ENCODE measurements around the gene ADAMTS17. TPM values are rescaled to one million over a fixed set of nuclear protein-coding genes. Genes with fewer than 3 reads are reported as not detected.

ADAMTS17 gene
- total RNA-seq, 4 donors from 2014 or later, result 5.0 to 16.2 (median 11.6) TPM

- intact Hi-C loops (cut with DNase I; ENCODE audit: low total_unique reads), result no loop called here
- no peak overlapping the region for H3K4me3 ChIP-seq
- H3K4me1 ChIP-seq, result no peaks in the 10 kb centered on the region
- in situ Hi-C loops (cut with MboI; ENCODE audit: low sequenced_read_pairs in 4 of 4), result no loop called here
- TF ChIP-seq POLR2A (IDR thresholded peaks at IDR 0.05) (no peak), CTCF (IDR thresholded peaks at IDR 0.05 in 4 of 5, conservative IDR thresholded peaks at IDR 0.05 in 1 of 5) (peak in 2 of 5 experiments; percentile 10 to 20)
- no peak overlapping the region for H3K27ac ChIP-seq
- no peaks in the 10 kb centered on the region for H3K9me3 ChIP-seq
- no peaks in the 10 kb centered on the region for H3K27me3 ChIP-seq
- DNase-seq, result no peak
- ATAC-seq, result no peak
- no peaks in the 10 kb centered on the region for H3K36me3 ChIP-seq
Measured at GRCh38 chr15:99961011-99961441, 380.7 kb downstream of the ADAMTS17 start.

GRCh38 chr15:99959326-99959725, 382.4 kb downstream of the ADAMTS17 start:
- TF ChIP-seq CTCF (IDR thresholded peaks at IDR 0.05 in 4 of 5, conservative IDR thresholded peaks at IDR 0.05 in 1 of 5), result no peak
- TF ChIP-seq POLR2A (IDR thresholded peaks at IDR 0.05), result no peak
- intact Hi-C loops (cut with DNase I; ENCODE audit: low total_unique reads) (no loop called here), in situ Hi-C loops (cut with MboI; ENCODE audit: low sequenced_read_pairs in 4 of 4) (no loop called here)
- ATAC-seq (no peak), DNase-seq (no peak)
- Histone ChIP-seq H3K36me3 (no peaks in the 10 kb centered on the region), H3K27ac (no peak overlapping the region), H3K4me3 (no peak overlapping the region), H3K9me3 (no peaks in the 10 kb centered on the region), H3K4me1 (no peaks in the 10 kb centered on the region), H3K27me3 (no peaks in the 10 kb centered on the region)

GRCh38 chr15:99958426-99959097, 383.2 kb downstream of the ADAMTS17 start:
- in situ Hi-C loops (cut with MboI; ENCODE audit: low sequenced_read_pairs in 4 of 4), result no loop called here
- TF ChIP-seq POLR2A (IDR thresholded peaks at IDR 0.05) (no peak), CTCF (IDR thresholded peaks at IDR 0.05 in 4 of 5, conservative IDR thresholded peaks at IDR 0.05 in 1 of 5) (no peak)
- Histone ChIP-seq H3K4me1 (no peaks in the 10 kb centered on the region), H3K9me3 (no peaks in the 10 kb centered on the region), H3K36me3 (no peaks in the 10 kb centered on the region), H3K4me3 (no peak overlapping the region), H3K27me3 (no peaks in the 10 kb centered on the region), H3K27ac (no peak overlapping the region)
- intact Hi-C loops (cut with DNase I; ENCODE audit: low total_unique reads), result no loop called here
- DNase-seq, result no peak
- no peak for ATAC-seq

- ATAC-seq (no peak), DNase-seq (no peak)
- no peak for TF ChIP-seq CTCF (IDR thresholded peaks at IDR 0.05 in 4 of 5, conservative IDR thresholded peaks at IDR 0.05 in 1 of 5)
- no peak for TF ChIP-seq POLR2A (IDR thresholded peaks at IDR 0.05)
- Histone ChIP-seq H3K27me3 (no peaks in the 10 kb centered on the region), H3K4me1 (no peaks in the 10 kb centered on the region), H3K4me3 (no peak overlapping the region), H3K27ac (no peak overlapping the region), H3K36me3 (no peaks in the 10 kb centered on the region), H3K9me3 (no peaks in the 10 kb centered on the region)
- intact Hi-C loops (cut with DNase I; ENCODE audit: low total_unique reads) (no loop called here), in situ Hi-C loops (cut with MboI; ENCODE audit: low sequenced_read_pairs in 4 of 4) (no loop called here)
Measured at GRCh38 chr15:99957642-99958013, 384.1 kb downstream of the ADAMTS17 start.
